Caco-2 (cell line): ENCODE data around the gene ACCSL. TPM values are rescaled to one million over a fixed set of nuclear protein-coding genes. Genes with fewer than 3 reads are reported as not detected.

Experiments used
- BruUV-seq: library from RNA; stranded (reverse); fragments of 400-500 nt; replicated peaks from 2 replicates; lab custom pipeline; 2021; lab: Mats Ljungman, UMichigan
- CTCF ChIA-PET: fragments of 300-600 bp; sonication (Branson Sonifier 250); formaldehyde crosslinking; loops from one replicate; lab custom pipeline; 2022; ENCODE audit warnings: antibody characterized with exemption; lab: Charles Lee
- POLR2A ChIA-PET: fragments of 300-600 bp; sonication (Branson Sonifier 250); formaldehyde crosslinking; loops from one replicate; lab custom pipeline; 2022; ENCODE audit warnings: antibody characterized with exemption; lab: Charles Lee
- DNase-seq, 2 experiments: peaks; one replicate each; pipeline versions ENCODE4 v3.0.0 to v3.0.0-alpha.2; 2020 to 2022
- H3K27me3 ChIP-seq: replicated peaks from 2 replicates; pipeline ENCODE4 v1.6.0; 2011; ENCODE audit warnings: low read length; ENCODE audit not compliant: control insufficient read depth, insufficient read depth
- H3K36me3 ChIP-seq: 2 replicates; pipeline ENCODE4 v1.5.1; 2011; ENCODE audit warnings: low read length; ENCODE audit not compliant: control insufficient read depth, insufficient read depth
- H3K4me1 ChIP-seq: fragments of 250-450 bp; sonication (Bioruptor Pico); 2 replicates; pipeline ENCODE4 v1.5.1; 2020; ENCODE audit warnings: mild to moderate bottlenecking
- H3K4me3 ChIP-seq: 2 replicates; pipeline ENCODE4 v1.5.1; 2011; ENCODE audit warnings: low read depth, mild to moderate bottlenecking, control low read depth, low read length
- H3K9me3 ChIP-seq: fragments of 250-450 bp; sonication (Bioruptor Pico); 2 replicates; pipeline ENCODE4 v1.5.1; 2020; ENCODE audit warnings: mild to moderate bottlenecking, moderate library complexity
- H3K27ac Mint-ChIP-seq: one replicate; pipeline ENCODE4 v1.8.0; 2022; ENCODE audit warnings: mixed read lengths; ENCODE audit not compliant: unreplicated experiment
- H3K27me3 Mint-ChIP-seq: one replicate; pipeline ENCODE4 v1.8.0; 2022; ENCODE audit warnings: mixed read lengths; ENCODE audit not compliant: insufficient read depth, unreplicated experiment
- H3K36me3 Mint-ChIP-seq: one replicate; pipeline ENCODE4 v1.8.0; 2022; ENCODE audit warnings: mild to moderate bottlenecking, mixed read lengths; ENCODE audit not compliant: insufficient read depth, unreplicated experiment
- H3K4me1 Mint-ChIP-seq: one replicate; pipeline ENCODE4 v1.8.0; 2022; ENCODE audit warnings: low read depth, mixed read lengths; ENCODE audit not compliant: unreplicated experiment
- H3K4me3 Mint-ChIP-seq: one replicate; pipeline ENCODE4 v1.8.0; 2022; ENCODE audit warnings: mild to moderate bottlenecking, moderate library complexity, mixed read lengths; ENCODE audit not compliant: unreplicated experiment
- H3K9me3 Mint-ChIP-seq: one replicate; pipeline ENCODE4 v1.8.0; 2022; ENCODE audit warnings: mixed read lengths; ENCODE audit not compliant: unreplicated experiment
- intact Hi-C: fragments of 100-400 bp; cut with micrococcal nuclease; formaldehyde crosslinking; loops from one replicate; pipeline ENCODE4 v1.10.0; 2022; ENCODE audit not compliant: unreplicated experiment
- total RNA-seq: library from RNA; stranded (reverse); gene quantifications from 2 replicates; pipeline ENCODE4 v1.2.3, GENCODE V29; 2022
- TF ChIP-seq, protein P1 (sequence below), 2 experiments: fragments of 200-600 bp in 1 of 2; IDR thresholded peaks; 1 replicate in 1 of 2; 2 replicates in 1 of 2; pipeline versions ENCODE4 v1.5.1 to v1.8.0; 2011 to 2022; ENCODE audit warnings: antibody characterized with exemption in 1 of 2, control low read depth in 1 of 2, inconsistent platforms in 1 of 2, low read depth in 1 of 2, low read length in 1 of 2, mild to moderate bottlenecking in 1 of 2, moderate library complexity in 1 of 2; ENCODE audit not compliant: insufficient read depth in 1 of 2, severe bottlenecking in 1 of 2, unreplicated experiment in 1 of 2

The ACCSL gene
- total RNA-seq, 1 experiment from 2014 or later, result not detected

DNA sequence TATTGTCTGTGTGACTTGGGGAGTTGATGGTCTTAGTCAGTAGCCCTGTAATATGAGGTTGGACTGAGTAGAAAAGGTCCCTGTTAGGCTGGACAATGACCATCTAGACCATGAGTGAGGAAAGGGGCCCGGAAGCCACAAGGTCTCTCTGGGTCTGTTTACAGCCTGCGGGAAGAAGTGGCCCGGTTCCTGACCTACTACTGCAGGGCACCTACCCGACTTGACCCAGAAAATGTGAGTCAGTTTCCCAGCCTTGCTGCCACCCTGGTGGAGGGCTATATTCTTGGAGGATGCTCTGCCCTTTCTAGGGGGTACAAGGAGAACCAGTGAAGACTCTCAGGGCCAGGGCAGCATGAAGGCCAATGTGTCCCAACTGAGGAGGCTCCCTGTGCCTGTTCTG lies 3.4 kb downstream of the ACCSL start:
- peaks cover 2% of the 10 kb centered on the region for H3K27me3 Mint-ChIP-seq
- no TSS peak for BruUV-seq

DNA sequence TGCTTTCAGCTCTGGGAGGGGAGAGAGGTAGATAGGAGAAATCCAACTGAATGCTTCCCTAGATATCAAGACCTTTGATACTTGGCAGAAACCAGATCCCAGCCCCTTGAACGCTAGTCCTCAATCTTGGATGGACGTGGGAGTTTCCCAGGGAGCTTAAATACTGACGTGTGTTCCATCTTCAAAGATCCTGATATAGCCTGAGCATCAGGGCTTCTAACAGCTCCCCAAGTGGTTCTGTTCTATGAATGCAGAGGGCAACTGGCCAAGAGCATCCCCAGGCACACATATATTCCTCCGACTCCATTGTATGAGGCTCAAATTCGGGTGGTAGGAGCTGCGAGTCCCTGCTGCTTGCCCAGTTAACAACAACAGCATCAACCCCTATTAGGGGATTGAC lies 9.6 kb downstream of the ACCSL start:
- intact Hi-C loops, result no loop called here
- Histone ChIP-seq H3K4me1 (no peaks in the 10 kb centered on the region), H3K4me3 (no peak overlapping the region), H3K36me3 (no peaks in the 10 kb centered on the region), H3K9me3 (no peaks in the 10 kb centered on the region; the same call in 1 of the 2 replicates), H3K27me3 (no peaks in the 10 kb centered on the region)
- TF ChIP-seq, protein P1, sequence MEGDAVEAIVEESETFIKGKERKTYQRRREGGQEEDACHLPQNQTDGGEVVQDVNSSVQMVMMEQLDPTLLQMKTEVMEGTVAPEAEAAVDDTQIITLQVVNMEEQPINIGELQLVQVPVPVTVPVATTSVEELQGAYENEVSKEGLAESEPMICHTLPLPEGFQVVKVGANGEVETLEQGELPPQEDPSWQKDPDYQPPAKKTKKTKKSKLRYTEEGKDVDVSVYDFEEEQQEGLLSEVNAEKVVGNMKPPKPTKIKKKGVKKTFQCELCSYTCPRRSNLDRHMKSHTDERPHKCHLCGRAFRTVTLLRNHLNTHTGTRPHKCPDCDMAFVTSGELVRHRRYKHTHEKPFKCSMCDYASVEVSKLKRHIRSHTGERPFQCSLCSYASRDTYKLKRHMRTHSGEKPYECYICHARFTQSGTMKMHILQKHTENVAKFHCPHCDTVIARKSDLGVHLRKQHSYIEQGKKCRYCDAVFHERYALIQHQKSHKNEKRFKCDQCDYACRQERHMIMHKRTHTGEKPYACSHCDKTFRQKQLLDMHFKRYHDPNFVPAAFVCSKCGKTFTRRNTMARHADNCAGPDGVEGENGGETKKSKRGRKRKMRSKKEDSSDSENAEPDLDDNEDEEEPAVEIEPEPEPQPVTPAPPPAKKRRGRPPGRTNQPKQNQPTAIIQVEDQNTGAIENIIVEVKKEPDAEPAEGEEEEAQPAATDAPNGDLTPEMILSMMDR (IDR thresholded peaks at IDR 0.05; ENCODE audit: insufficient read depth in 1 of 2, low read depth in 1 of 2, low read length in 1 of 2, severe bottlenecking in 1 of 2, unreplicated experiment in 1 of 2), result no peak
- peaks cover 12% of the 10 kb centered on the region for H3K27me3 Mint-ChIP-seq
- ChIA-PET POLR2A (no interaction called here), CTCF (no interaction called here)
- no peaks in the 10 kb centered on the region for H3K9me3 Mint-ChIP-seq
- BruUV-seq, result no TSS peak
- H3K4me1 Mint-ChIP-seq, result no peaks in the 10 kb centered on the region
- H3K4me3 Mint-ChIP-seq, result no peak overlapping the region
- H3K27ac Mint-ChIP-seq, result no peak overlapping the region
- DNase-seq, result no peak
- H3K36me3 Mint-ChIP-seq, result no peaks in the 10 kb centered on the region

More for the DNA sequence above, 3.4 kb downstream of the ACCSL start:
- H3K4me1 Mint-ChIP-seq, result no peaks in the 10 kb centered on the region
- TF ChIP-seq, protein P1 (IDR thresholded peaks at IDR 0.05; ENCODE audit: insufficient read depth in 1 of 2, low read depth in 1 of 2, low read length in 1 of 2, severe bottlenecking in 1 of 2, unreplicated experiment in 1 of 2), result no peak
- DNase-seq, result no peak
- intact Hi-C loops, result no loop called here
- no peaks in the 10 kb centered on the region for H3K9me3 ChIP-seq
- H3K9me3 Mint-ChIP-seq, result no peaks in the 10 kb centered on the region
- H3K27me3 ChIP-seq, result no peaks in the 10 kb centered on the region
- no peak overlapping the region for H3K4me3 Mint-ChIP-seq
- H3K36me3 ChIP-seq, result no peaks in the 10 kb centered on the region
- ChIA-PET CTCF (no interaction called here), POLR2A (no interaction called here)
- H3K27ac Mint-ChIP-seq, result no peak overlapping the region
- H3K36me3 Mint-ChIP-seq, result no peaks in the 10 kb centered on the region
- no peak overlapping the region for H3K4me3 ChIP-seq
- H3K4me1 ChIP-seq, result no peaks in the 10 kb centered on the region

- TF ChIP-seq, protein P1 (IDR thresholded peaks at IDR 0.05; ENCODE audit: insufficient read depth in 1 of 2, low read depth in 1 of 2, low read length in 1 of 2, severe bottlenecking in 1 of 2, unreplicated experiment in 1 of 2), result no peak
- intact Hi-C loops, result no loop called here
- Mint-ChIP-seq H3K36me3 (no peaks in the 10 kb centered on the region), H3K9me3 (no peaks in the 10 kb centered on the region), H3K27me3 (peaks cover 18% of the 10 kb centered on the region), H3K4me1 (no peaks in the 10 kb centered on the region), H3K27ac (no peak overlapping the region), H3K4me3 (no peak overlapping the region)
- no peaks in the 10 kb centered on the region for H3K36me3 ChIP-seq
- ChIA-PET CTCF (no interaction called here), POLR2A (no interaction called here)
- BruUV-seq, result no TSS peak
- no peaks in the 10 kb centered on the region for H3K4me1 ChIP-seq
- DNase-seq, result no peak
- H3K9me3 ChIP-seq, result no peaks in the 10 kb centered on the region; the same call in 1 of the 2 replicates
- H3K27me3 ChIP-seq, result no peaks in the 10 kb centered on the region
- no peak overlapping the region for H3K4me3 ChIP-seq
Measured at GRCh38 chr11:44058275-44058674, 10.5 kb downstream of the ACCSL start.
